HCT116 (cell line): ENCODE measurements around the gene PTPRC. TPM values are rescaled to one million over a fixed set of nuclear protein-coding genes. Genes with fewer than 3 reads are reported as not detected.

Experiments
- ATAC-seq: fragments of 200-7000 bp; cut with Tn5 transposase; 2 replicates; pipeline ENCODE4 v1.9.1; 2020; ENCODE audit warnings: mild to moderate bottlenecking, moderate library complexity
- BruUV-seq: library from RNA; stranded (reverse); fragments of 400-500 nt; replicated peaks from 2 replicates; lab custom pipeline; 2021; lab: Mats Ljungman, UMichigan
- CTCF ChIA-PET: fragments of 300-600 bp; sonication (Branson Sonifier 250); formaldehyde crosslinking; loops from one replicate; lab custom pipeline; 2021; ENCODE audit warnings: antibody characterized with exemption; lab: Charles Lee
- POLR2A ChIA-PET: fragments of 300-600, 350-600 bp; sonication (Branson Sonifier 250); formaldehyde crosslinking; loops from one replicate; lab custom pipeline; 2021; ENCODE audit warnings: antibody characterized with exemption; lab: Charles Lee
- RAD21 ChIA-PET, 2 experiments: fragments of 300-600 bp; sonication (Branson Sonifier 250); formaldehyde crosslinking; loops; one replicate each; lab custom pipeline; 2023; ENCODE audit warnings: low total read pairs in 2 of 2; ENCODE audit not compliant: uncharacterized antibody in 2 of 2, unreplicated experiment in 2 of 2, low non-redundant PET in 1 of 2; lab: Charles Lee
- DNase-seq: peaks from one replicate; pipeline ENCODE4 v3.0.0-alpha.2; 2010; ENCODE audit warnings: low read depth, low spot score
- H2AFZ ChIP-seq: fragments of 200-600 bp; shearing (Covaris generic), sonication (generic); 2 replicates; pipeline ENCODE4 v1.6.1; 2017; ENCODE audit warnings: low read depth, mixed run types, mixed read lengths, antibody characterized with exemption, low read length; ENCODE audit not compliant: poor library complexity, severe bottlenecking
- H3K27ac ChIP-seq: 2 replicates; pipeline ENCODE4 v1.5.1; 2012; ENCODE audit warnings: low read depth, low read length
- H3K27me3 ChIP-seq: fragments of 200-600 bp; sonication (generic); 2 replicates; pipeline ENCODE4 v1.6.1; 2016; ENCODE audit warnings: mixed run types, low read length, mixed read lengths; ENCODE audit not compliant: insufficient read depth
- H3K36me3 ChIP-seq, 2 experiments: fragments of 200-500 bp in 1 of 2; fragments of 200-600 bp in 1 of 2; sonication (Bioruptor generic) in 1 of 2; sonication (generic) in 1 of 2; 2 replicates each; pipeline versions ENCODE4 v1.5.1 to v1.6.1; 2014 to 2016; ENCODE audit warnings: low read length in 2 of 2, inconsistent platforms in 1 of 2, mixed read lengths in 1 of 2, mixed run types in 1 of 2; ENCODE audit not compliant: insufficient read depth in 2 of 2, control insufficient read depth in 1 of 2
- H3K4me1 ChIP-seq, 2 experiments: fragments of 200-600 bp in 1 of 2; sonication (generic) in 1 of 2; 2 replicates each; pipeline versions ENCODE4 v1.5.1 to v1.6.1; 2012 to 2017; ENCODE audit warnings: low read length in 2 of 2, inconsistent platforms in 1 of 2, mild to moderate bottlenecking in 1 of 2, mixed read lengths in 1 of 2, mixed run types in 1 of 2, moderate library complexity in 1 of 2; ENCODE audit not compliant: insufficient read depth in 2 of 2, control insufficient read depth in 1 of 2
- H3K4me2 ChIP-seq: fragments of 200-600 bp; sonication (generic); 2 replicates; pipeline ENCODE4 v1.6.1; 2017; ENCODE audit warnings: mixed run types, low read length, mixed read lengths
- H3K4me3 ChIP-seq, 2 experiments: fragments of 200-600 bp in 1 of 2; sonication (generic) in 1 of 2; replicated peaks in 1 of 2; 2 replicates each; pipeline ENCODE4 v1.5.1; 2011 to 2016; ENCODE audit warnings: low read length in 2 of 2, control low read depth in 1 of 2, low read depth in 1 of 2, mild to moderate bottlenecking in 1 of 2, mixed read lengths in 1 of 2, mixed run types in 1 of 2
- H3K79me2 ChIP-seq: fragments of 200-600 bp; sonication (generic); 2 replicates; pipeline ENCODE4 v1.6.1; 2017; ENCODE audit warnings: mild to moderate bottlenecking, mixed run types, low read length, moderate library complexity, mixed read lengths; ENCODE audit not compliant: insufficient read depth
- H3K9ac ChIP-seq: fragments of 200-600 bp; sonication (generic); 2 replicates; pipeline ENCODE4 v1.6.1; 2016; ENCODE audit warnings: low read length, mixed read lengths
- H3K9me2 ChIP-seq: fragments of 200-600 bp; sonication (generic), shearing (Covaris generic); 2 replicates; pipeline ENCODE4 v1.6.1; 2017; ENCODE audit warnings: mixed run types, mild to moderate bottlenecking, moderate library complexity; ENCODE audit not compliant: insufficient read depth
- H3K9me3 ChIP-seq, 2 experiments: fragments of 200-500 bp in 1 of 2; fragments of 200-600 bp in 1 of 2; sonication (Bioruptor generic) in 1 of 2; sonication (generic) in 1 of 2; 2 replicates each; pipeline ENCODE4 v1.6.1; 2014 to 2017; ENCODE audit warnings: low read length in 2 of 2, mixed read lengths in 2 of 2, inconsistent platforms in 1 of 2, low read depth in 1 of 2, mild to moderate bottlenecking in 1 of 2, mixed run types in 1 of 2, moderate library complexity in 1 of 2; ENCODE audit not compliant: control insufficient read depth in 1 of 2, insufficient read depth in 1 of 2
- H4K20me1 ChIP-seq: fragments of 200-600 bp; sonication (generic), shearing (Covaris generic); 2 replicates; pipeline ENCODE4 v1.6.1; 2017; ENCODE audit warnings: mixed run types, mild to moderate bottlenecking, moderate library complexity; ENCODE audit not compliant: insufficient read depth
- ATF3 ChIP-seq: IDR thresholded peaks from 2 replicates; pipeline ENCODE4 v1.6.1; 2012
- CBX3 ChIP-seq: IDR thresholded peaks from 2 replicates; pipeline ENCODE4 v1.6.1; 2012; ENCODE audit warnings: low read depth
- CTCF ChIP-seq, 3 experiments: fragments of 200-600 bp in 1 of 3; sonication (generic) in 1 of 3; IDR thresholded peaks in 2 of 3; conservative IDR thresholded peaks in 1 of 3; 2 replicates each; pipeline ENCODE4 v1.5.1; 2012 to 2017; ENCODE audit warnings: low read depth in 2 of 3, low read length in 2 of 3, antibody characterized with exemption in 1 of 3, borderline replicate concordance in 1 of 3, control low read depth in 1 of 3, mild to moderate bottlenecking in 1 of 3, mixed read lengths in 1 of 3, mixed run types in 1 of 3, moderate library complexity in 1 of 3; ENCODE audit not compliant: insufficient read depth in 1 of 3
- EZH2 ChIP-seq: fragments of 200-600 bp; sonication (generic); IDR thresholded peaks from 2 replicates; pipeline ENCODE4 v1.6.1; 2017; ENCODE audit warnings: antibody characterized with exemption, mixed run types
- EZH2phosphoT487 ChIP-seq: fragments of 200-600 bp; IDR thresholded peaks from 2 replicates; pipeline ENCODE4 v1.6.1; 2018; ENCODE audit warnings: antibody characterized with exemption, borderline replicate concordance
- FOSL1 ChIP-seq: IDR thresholded peaks from 2 replicates; pipeline ENCODE4 v1.6.1; 2012; ENCODE audit warnings: low read depth
- JUND ChIP-seq: IDR thresholded peaks from 2 replicates; pipeline ENCODE4 v1.6.1; 2012
- MAX ChIP-seq: IDR thresholded peaks from 2 replicates; pipeline ENCODE4 v1.6.1; 2012
- POLR2A ChIP-seq: IDR thresholded peaks from 2 replicates; pipeline ENCODE4 v1.7.0; 2011; ENCODE audit warnings: borderline replicate concordance; ENCODE audit not compliant: insufficient read depth, insufficient read length; ENCODE audit errors: extremely low read depth
- RAD21 ChIP-seq: IDR thresholded peaks from 2 replicates; pipeline ENCODE4 v1.6.1; 2012; ENCODE audit warnings: low read depth, mild to moderate bottlenecking
- REST ChIP-seq: IDR thresholded peaks from 2 replicates; pipeline ENCODE4 v1.6.1; 2012; ENCODE audit warnings: low read depth
- SIN3A ChIP-seq: IDR thresholded peaks from 2 replicates; pipeline ENCODE4 v1.6.1; 2012; ENCODE audit warnings: low read depth
- SP1 ChIP-seq: IDR thresholded peaks from 2 replicates; pipeline ENCODE4 v1.6.1; 2012; ENCODE audit warnings: low read depth
- SRF ChIP-seq: IDR thresholded peaks from 2 replicates; pipeline ENCODE4 v1.6.1; 2012; ENCODE audit warnings: low read depth
- YY1 ChIP-seq: IDR thresholded peaks from 2 replicates; pipeline ENCODE4 v1.6.1; 2011; ENCODE audit warnings: low read length, low read depth, moderate library complexity, mild to moderate bottlenecking; ENCODE audit not compliant: insufficient replicate concordance; ENCODE audit errors: extremely low read depth
- ZBTB33 ChIP-seq: IDR thresholded peaks from 2 replicates; pipeline ENCODE4 v1.6.1; 2011; ENCODE audit warnings: mild to moderate bottlenecking, low read length, moderate library complexity; ENCODE audit not compliant: insufficient replicate concordance; ENCODE audit errors: extremely low read depth
- ZFX ChIP-seq: fragments of 450-650 bp; IDR thresholded peaks from 2 replicates; pipeline ENCODE4 v1.6.1; 2017
- ZNF274 ChIP-seq: fragments of 200-500 bp; sonication (Bioruptor generic); IDR thresholded peaks from 2 replicates; pipeline ENCODE4 v1.6.1; 2014; ENCODE audit warnings: mild to moderate bottlenecking, low read depth, low read length, inconsistent platforms
- intact Hi-C: fragments of 100-400 bp; cut with micrococcal nuclease; formaldehyde crosslinking; loops from 2 replicates; pipeline ENCODE4 v1.10.0; 2022
- total RNA-seq: library from RNA; stranded (reverse); gene quantifications from one replicate; pipeline ENCODE4 v1.2.1, GENCODE V29; 2021; ENCODE audit not compliant: unreplicated experiment

PTPRC gene
- total RNA-seq, 1 experiment from 2014 or later: 1.2 TPM

GRCh38 chr1:198619375-198620140, 19.3 kb upstream of the PTPRC start:
- DNase-seq (no peak), ATAC-seq (no peak)
- intact Hi-C loops: no loop called here
- Histone ChIP-seq H3K9me2 (no peaks in the 10 kb centered on the region), H3K4me3 (no peak overlapping the region), H3K27ac (no peak overlapping the region), H3K4me1 (no peaks in the 10 kb centered on the region), H3K27me3 (no peaks in the 10 kb centered on the region), H3K4me2 (no peak overlapping the region), H3K79me2 (no peaks in the 10 kb centered on the region), H4K20me1 (no peaks in the 10 kb centered on the region), H3K36me3 (no peaks in the 10 kb centered on the region), H3K9ac (no peak overlapping the region), H2AFZ (no peak overlapping the region), H3K9me3 (no peaks in the 10 kb centered on the region)
- ChIA-PET POLR2A (no interaction called here), RAD21 (no interaction called here), CTCF (no interaction called here)
- BruUV-seq: no TSS peak
- TF ChIP-seq CTCF (IDR thresholded peaks at IDR 0.05 in 2 of 3, conservative IDR thresholded peaks at IDR 0.05 in 1 of 3; ENCODE audit: borderline replicate concordance in 1 of 3, insufficient read depth in 1 of 3, low read depth in 2 of 3, low read length in 2 of 3): no peak
- no peak for TF ChIP-seq MAX
- TF ChIP-seq ZFX: no peak
- TF ChIP-seq RAD21: no peak
- no peak for TF ChIP-seq SRF
- no peak for TF ChIP-seq POLR2A
- TF ChIP-seq YY1: no peak
- no peak for TF ChIP-seq REST
- no peak for TF ChIP-seq JUND
- TF ChIP-seq ATF3: no peak
- no peak for TF ChIP-seq ZNF274
- no peak for TF ChIP-seq EZH2phosphoT487
- TF ChIP-seq CBX3: no peak
- TF ChIP-seq ZBTB33: no peak
- no peak for TF ChIP-seq SIN3A
- TF ChIP-seq FOSL1: no peak
- no peak for TF ChIP-seq SP1
- no peak for TF ChIP-seq EZH2
